HG02798 (cell line): ENCODE results near the gene FBXO10.
"Not testable (repeated sequence)": the region's sequence is repeated elsewhere in the genome, so short reads cannot be mapped to it uniquely, and the experiment has no call there.

Source experiments
- ATAC-seq: cut with Tn5 transposase; IDR thresholded peaks from one replicate; pipeline ENCODE4 v1.9.1; 2021; ENCODE audit warnings: mild to moderate bottlenecking; ENCODE audit not compliant: unreplicated experiment, poor library complexity

Gene FBXO10

GRCh38 chr9:37515620-37516258 is 60.4 kb downstream of the FBXO10 start:
- no peak for ATAC-seq

GRCh38 chr9:37514999-37515398 is 61.2 kb downstream of the FBXO10 start:
- no peak for ATAC-seq

GRCh38 chr9:37514415-37514814 is 61.8 kb downstream of the FBXO10 start:
- not testable (repeated sequence) for ATAC-seq

- no peak for ATAC-seq
Measured at GRCh38 chr9:37512437-37512836, 63.7 kb downstream of the FBXO10 start.

DNA sequence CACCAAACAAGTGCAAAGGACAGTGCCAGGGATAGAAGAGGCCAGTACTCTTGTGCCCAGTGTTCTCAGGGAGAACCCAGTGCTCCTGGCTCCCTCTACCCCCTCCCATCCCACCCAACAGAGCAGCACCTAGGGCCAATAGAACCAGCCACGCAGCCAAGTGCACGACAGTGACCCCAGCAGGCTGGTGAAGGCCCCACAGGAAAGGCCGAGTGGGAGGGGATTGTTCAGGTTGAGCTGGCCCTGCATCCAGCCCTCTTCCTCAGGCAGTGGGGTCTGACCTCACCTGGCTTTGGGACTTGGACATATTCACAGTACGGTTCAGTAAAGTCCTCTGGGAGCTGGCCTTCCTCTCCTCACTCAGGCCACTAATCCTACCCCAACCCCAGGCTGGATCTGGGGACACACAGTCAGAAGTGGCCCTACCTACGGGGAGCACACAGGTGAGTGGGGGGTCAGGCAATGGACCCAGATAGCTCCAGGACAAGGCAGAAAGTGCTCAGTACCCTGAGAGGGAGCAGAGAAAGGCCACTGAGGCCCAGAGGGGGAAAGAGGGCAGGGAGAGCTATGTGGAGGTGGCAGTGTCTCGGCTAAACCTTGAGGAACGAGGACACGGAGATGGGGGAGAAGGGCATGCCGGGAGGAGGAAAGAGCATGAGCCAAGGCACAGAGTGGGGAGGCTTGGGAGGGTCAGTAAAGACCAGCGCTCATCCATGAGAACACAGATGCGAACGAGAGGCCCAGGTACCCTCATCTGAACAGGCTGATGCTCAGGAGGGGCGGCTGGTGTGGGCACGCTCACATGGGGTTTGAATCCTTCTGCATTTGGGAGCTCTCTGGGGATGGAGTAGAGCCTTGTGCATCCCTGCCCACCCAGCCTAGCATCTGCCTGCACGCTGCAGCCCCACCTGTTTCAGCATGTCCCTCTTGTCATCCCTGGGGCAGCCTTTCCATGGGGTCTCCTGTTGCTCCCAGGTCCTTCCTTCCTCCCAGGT is 64.9 kb downstream of the FBXO10 start:
- ATAC-seq: no peak

- ATAC-seq: not testable (repeated sequence)
Measured at GRCh38 chr9:37510053-37510452, 66.1 kb downstream of the FBXO10 start.

DNA sequence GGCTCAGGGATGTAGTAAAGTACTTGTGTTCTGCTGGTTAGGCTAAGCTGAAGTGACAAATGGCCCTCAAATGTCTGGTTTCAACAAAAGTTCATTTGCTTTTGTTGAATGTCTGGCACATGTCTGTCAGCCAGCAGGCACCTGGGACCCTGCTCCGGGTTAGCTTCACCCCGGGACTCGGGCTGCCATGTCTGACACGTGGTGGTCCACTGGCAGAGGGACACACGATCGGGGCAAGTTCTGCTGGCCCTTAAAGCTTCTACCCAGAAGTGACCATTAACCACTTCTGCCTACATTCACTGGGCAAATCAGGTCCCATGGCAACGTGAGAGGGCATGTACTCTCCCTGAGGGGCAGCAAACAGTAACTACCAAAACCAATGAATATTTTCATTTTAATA is 66.6 kb downstream of the FBXO10 start:
- no peak for ATAC-seq

DNA sequence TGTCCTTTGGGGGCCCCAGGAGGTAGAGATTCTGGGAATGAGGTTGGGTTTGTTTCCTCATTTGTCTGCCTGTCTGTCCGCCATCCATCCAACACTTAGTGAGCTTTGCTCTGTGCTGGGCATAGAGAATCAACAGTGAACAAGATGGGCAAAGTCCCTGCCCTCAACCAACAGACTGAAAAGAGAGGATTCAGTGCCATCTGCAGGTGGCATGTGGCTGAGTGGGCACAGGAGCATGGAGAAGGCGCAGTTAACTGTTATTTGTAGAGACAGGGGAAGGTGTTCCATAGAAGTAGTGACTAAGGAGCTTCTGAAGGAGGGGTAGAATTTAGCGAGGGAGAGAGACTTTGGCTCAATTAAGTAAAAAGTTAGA is 67.4 kb downstream of the FBXO10 start:
- ATAC-seq: no peak

DNA sequence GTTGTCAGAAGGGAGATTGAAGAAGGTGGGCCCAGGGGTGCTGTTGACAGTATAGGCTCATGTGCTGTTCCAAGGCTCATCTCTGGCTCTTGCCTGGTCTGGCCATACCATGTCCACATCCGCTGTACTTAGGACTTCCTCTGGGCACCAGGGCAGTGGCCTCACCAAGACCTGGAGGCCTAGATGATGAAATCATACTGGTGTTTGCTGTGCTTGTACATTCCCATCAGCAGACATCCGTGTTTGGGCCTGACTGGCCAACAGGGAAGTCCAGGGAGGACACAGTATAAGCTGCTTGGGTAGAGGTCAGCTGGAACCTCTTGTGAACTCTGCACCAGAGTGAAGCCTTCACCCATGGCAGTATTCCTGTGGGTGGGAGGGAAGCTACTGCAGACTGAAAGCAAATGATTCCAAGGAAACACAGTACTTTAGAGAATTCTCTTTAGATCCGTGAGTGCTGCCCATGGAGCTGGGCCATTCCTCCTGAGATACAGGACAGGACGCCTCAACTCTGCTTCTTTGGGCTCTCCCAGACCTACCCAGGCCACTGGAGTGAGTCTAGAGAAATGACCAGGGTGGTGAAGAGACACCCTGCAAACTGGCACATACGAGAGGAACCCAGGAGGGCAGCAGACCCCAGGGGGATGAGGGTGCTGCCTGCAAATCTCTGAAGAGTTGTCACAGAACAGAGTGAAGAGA is 67.9 kb downstream of the FBXO10 start:
- no peak for ATAC-seq

DNA sequence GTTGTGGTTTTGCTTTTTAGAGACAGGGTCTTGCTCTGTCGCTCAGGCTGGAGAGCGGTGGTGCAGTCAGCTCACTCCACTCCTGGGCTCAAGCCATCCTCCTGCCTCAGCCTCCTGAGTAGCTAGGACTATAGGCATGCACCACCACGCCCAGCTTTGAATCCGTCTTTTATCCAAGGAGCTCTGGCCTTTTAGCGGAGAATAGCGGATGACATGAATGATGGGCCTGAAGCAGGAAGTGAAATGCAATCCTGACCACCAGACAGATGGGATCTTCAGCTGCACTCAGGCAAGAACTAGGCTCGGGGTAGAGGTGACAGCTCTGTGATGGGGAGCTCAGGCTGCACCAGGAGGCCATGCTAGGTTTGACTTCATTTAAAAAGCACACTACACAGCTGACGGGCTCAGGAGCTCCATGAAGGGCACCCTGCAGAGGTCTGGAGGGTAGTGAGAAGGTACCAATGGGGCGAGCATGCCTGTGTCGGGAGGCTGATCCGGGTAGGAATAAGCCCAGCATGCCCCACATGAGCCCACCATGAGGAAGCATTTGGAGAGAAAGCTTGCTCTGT is 68.5 kb downstream of the FBXO10 start:
- no peak for ATAC-seq

- no peak for ATAC-seq
Measured at GRCh38 chr9:37504605-37505004, 71.6 kb downstream of the FBXO10 start.

GRCh38 chr9:37503736-37504135 is 72.4 kb downstream of the FBXO10 start:
- ATAC-seq: no peak

DNA sequence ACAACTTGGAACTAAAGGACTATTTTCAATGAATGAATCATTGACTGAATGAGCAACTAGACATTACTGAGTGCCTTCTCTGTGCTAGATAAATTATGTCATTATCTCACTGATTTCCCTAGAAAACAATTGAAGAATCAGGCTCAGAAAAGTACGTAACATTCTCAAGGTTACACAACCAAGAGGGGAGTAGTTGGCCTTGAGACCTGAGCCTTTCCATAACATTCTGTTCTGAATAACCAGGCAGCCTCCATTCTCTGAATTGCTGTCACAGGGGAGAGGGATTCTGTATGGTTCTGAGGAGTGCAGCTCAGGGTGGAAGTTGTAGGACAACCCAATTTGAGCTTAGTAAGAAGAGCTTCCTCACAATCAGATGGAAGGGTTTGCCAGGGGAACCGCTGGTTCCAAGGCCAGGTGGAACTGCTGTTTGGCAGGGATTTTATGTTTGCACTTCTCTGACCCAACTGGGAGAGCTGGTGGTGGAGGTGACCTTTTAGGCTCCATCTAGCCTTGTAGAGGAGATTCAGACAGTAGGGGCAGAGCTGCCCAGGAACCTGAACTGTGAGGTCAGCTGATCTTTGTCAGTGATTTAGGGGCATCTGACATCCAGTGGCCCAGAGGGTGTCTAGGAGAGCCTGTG is 74.1 kb downstream of the FBXO10 start:
- ATAC-seq: no peak

- no peak for ATAC-seq
Measured at GRCh38 chr9:37499297-37499696, 76.9 kb downstream of the FBXO10 start.

- ATAC-seq: no peak
Measured at GRCh38 chr9:37498457-37498856, 77.7 kb downstream of the FBXO10 start.

- ATAC-seq: no peak
Measured at GRCh38 chr9:37497320-37497719, 78.9 kb downstream of the FBXO10 start.

DNA sequence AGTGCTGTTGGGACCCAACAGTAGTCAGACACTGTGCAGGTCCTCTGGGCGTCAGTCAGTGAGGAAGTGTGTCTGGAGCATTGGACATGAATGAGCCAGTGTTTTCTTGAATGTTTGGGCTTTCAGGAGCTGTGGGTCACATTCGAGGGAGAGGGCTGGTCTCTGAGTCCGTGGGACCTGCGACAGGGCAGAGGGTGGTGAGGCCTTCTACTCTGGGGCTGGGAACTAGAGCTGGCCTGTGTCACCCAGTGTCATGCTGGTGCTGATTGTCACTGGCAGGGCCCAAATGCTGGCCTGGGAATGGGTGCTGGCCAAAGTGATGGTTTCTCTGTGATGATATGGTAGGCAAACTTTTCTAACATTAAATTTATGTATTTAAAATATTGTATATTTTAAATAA is 80.2 kb downstream of the FBXO10 start:
- no peak for ATAC-seq

DNA sequence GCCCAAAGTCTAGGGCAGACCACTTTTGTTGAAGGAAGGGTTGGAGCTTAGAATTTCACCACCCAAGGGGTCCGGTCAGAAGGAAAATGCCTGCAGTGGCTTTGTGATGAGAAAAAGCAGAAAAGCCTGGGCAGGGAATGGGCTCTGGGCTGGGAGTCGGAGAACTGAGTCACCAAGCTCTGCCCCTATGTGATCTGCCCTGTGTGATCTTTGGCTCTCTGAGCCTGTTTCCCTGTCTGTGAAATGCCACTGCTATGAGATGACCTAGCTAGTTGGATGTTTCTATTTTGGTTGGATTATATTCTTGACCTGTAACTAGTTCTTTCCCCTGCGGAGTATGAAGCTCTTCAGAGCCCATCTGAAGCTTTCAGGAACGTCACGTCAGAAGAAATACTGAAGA is 80.6 kb downstream of the FBXO10 start:
- ATAC-seq: no peak

DNA sequence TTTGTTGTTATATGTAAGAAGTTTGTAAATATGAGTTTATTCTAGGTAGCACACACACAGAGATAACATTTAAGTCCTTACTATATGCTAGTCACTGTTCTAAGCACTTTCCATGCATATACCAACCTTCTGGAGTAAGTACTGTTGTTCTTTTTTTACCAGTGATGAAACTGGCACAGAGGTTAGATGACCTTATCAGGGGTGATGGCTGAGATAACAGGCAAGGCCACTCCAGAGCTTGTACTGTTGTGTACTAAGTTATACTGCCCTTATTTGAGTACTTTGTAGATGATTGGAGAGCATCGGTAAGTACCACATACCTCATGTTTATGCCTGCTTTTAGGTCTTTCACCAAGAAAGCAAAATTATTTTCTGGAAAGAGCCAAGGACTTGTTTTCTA is 84.2 kb downstream of the FBXO10 start:
- ATAC-seq: no peak
